HCT116 (cell line): ENCODE measurements around the gene GMDS. TPM values are rescaled to one million over a fixed set of nuclear protein-coding genes. Genes with fewer than 3 reads are reported as not detected.

ENCODE experiments used
- ATAC-seq: fragments of 200-7000 bp; cut with Tn5 transposase; 2 replicates; pipeline ENCODE4 v1.9.1; 2020; ENCODE audit warnings: mild to moderate bottlenecking, moderate library complexity
- BruUV-seq: library from RNA; stranded (reverse); fragments of 400-500 nt; replicated peaks from 2 replicates; lab custom pipeline; 2021; lab: Mats Ljungman, UMichigan
- CTCF ChIA-PET: fragments of 300-600 bp; sonication (Branson Sonifier 250); formaldehyde crosslinking; loops from one replicate; lab custom pipeline; 2021; ENCODE audit warnings: antibody characterized with exemption; lab: Charles Lee
- POLR2A ChIA-PET: fragments of 300-600, 350-600 bp; sonication (Branson Sonifier 250); formaldehyde crosslinking; loops from one replicate; lab custom pipeline; 2021; ENCODE audit warnings: antibody characterized with exemption; lab: Charles Lee
- RAD21 ChIA-PET, 2 experiments: fragments of 300-600 bp; sonication (Branson Sonifier 250); formaldehyde crosslinking; loops; one replicate each; lab custom pipeline; 2023; ENCODE audit warnings: low total read pairs in 2 of 2; ENCODE audit not compliant: uncharacterized antibody in 2 of 2, unreplicated experiment in 2 of 2, low non-redundant PET in 1 of 2; lab: Charles Lee
- DNase-seq: peaks from one replicate; pipeline ENCODE4 v3.0.0-alpha.2; 2010; ENCODE audit warnings: low read depth, low spot score
- H2AFZ ChIP-seq: fragments of 200-600 bp; shearing (Covaris generic), sonication (generic); 2 replicates; pipeline ENCODE4 v1.6.1; 2017; ENCODE audit warnings: low read depth, mixed run types, mixed read lengths, antibody characterized with exemption, low read length; ENCODE audit not compliant: poor library complexity, severe bottlenecking
- H3K27ac ChIP-seq: 2 replicates; pipeline ENCODE4 v1.5.1; 2012; ENCODE audit warnings: low read depth, low read length
- H3K27me3 ChIP-seq: fragments of 200-600 bp; sonication (generic); 2 replicates; pipeline ENCODE4 v1.6.1; 2016; ENCODE audit warnings: mixed run types, low read length, mixed read lengths; ENCODE audit not compliant: insufficient read depth
- H3K36me3 ChIP-seq, 2 experiments: fragments of 200-500 bp in 1 of 2; fragments of 200-600 bp in 1 of 2; sonication (Bioruptor generic) in 1 of 2; sonication (generic) in 1 of 2; 2 replicates each; pipeline versions ENCODE4 v1.5.1 to v1.6.1; 2014 to 2016; ENCODE audit warnings: low read length in 2 of 2, inconsistent platforms in 1 of 2, mixed read lengths in 1 of 2, mixed run types in 1 of 2; ENCODE audit not compliant: insufficient read depth in 2 of 2, control insufficient read depth in 1 of 2
- H3K4me1 ChIP-seq, 2 experiments: fragments of 200-600 bp in 1 of 2; sonication (generic) in 1 of 2; 2 replicates each; pipeline versions ENCODE4 v1.5.1 to v1.6.1; 2012 to 2017; ENCODE audit warnings: low read length in 2 of 2, inconsistent platforms in 1 of 2, mild to moderate bottlenecking in 1 of 2, mixed read lengths in 1 of 2, mixed run types in 1 of 2, moderate library complexity in 1 of 2; ENCODE audit not compliant: insufficient read depth in 2 of 2, control insufficient read depth in 1 of 2
- H3K4me2 ChIP-seq: fragments of 200-600 bp; sonication (generic); 2 replicates; pipeline ENCODE4 v1.6.1; 2017; ENCODE audit warnings: mixed run types, low read length, mixed read lengths
- H3K4me3 ChIP-seq, 2 experiments: fragments of 200-600 bp in 1 of 2; sonication (generic) in 1 of 2; replicated peaks in 1 of 2; 2 replicates each; pipeline ENCODE4 v1.5.1; 2011 to 2016; ENCODE audit warnings: low read length in 2 of 2, control low read depth in 1 of 2, low read depth in 1 of 2, mild to moderate bottlenecking in 1 of 2, mixed read lengths in 1 of 2, mixed run types in 1 of 2
- H3K79me2 ChIP-seq: fragments of 200-600 bp; sonication (generic); 2 replicates; pipeline ENCODE4 v1.6.1; 2017; ENCODE audit warnings: mild to moderate bottlenecking, mixed run types, low read length, moderate library complexity, mixed read lengths; ENCODE audit not compliant: insufficient read depth
- H3K9ac ChIP-seq: fragments of 200-600 bp; sonication (generic); 2 replicates; pipeline ENCODE4 v1.6.1; 2016; ENCODE audit warnings: low read length, mixed read lengths
- H3K9me2 ChIP-seq: fragments of 200-600 bp; sonication (generic), shearing (Covaris generic); 2 replicates; pipeline ENCODE4 v1.6.1; 2017; ENCODE audit warnings: mixed run types, mild to moderate bottlenecking, moderate library complexity; ENCODE audit not compliant: insufficient read depth
- H3K9me3 ChIP-seq, 2 experiments: fragments of 200-500 bp in 1 of 2; fragments of 200-600 bp in 1 of 2; sonication (Bioruptor generic) in 1 of 2; sonication (generic) in 1 of 2; 2 replicates each; pipeline ENCODE4 v1.6.1; 2014 to 2017; ENCODE audit warnings: low read length in 2 of 2, mixed read lengths in 2 of 2, inconsistent platforms in 1 of 2, low read depth in 1 of 2, mild to moderate bottlenecking in 1 of 2, mixed run types in 1 of 2, moderate library complexity in 1 of 2; ENCODE audit not compliant: control insufficient read depth in 1 of 2, insufficient read depth in 1 of 2
- H4K20me1 ChIP-seq: fragments of 200-600 bp; sonication (generic), shearing (Covaris generic); 2 replicates; pipeline ENCODE4 v1.6.1; 2017; ENCODE audit warnings: mixed run types, mild to moderate bottlenecking, moderate library complexity; ENCODE audit not compliant: insufficient read depth
- CBX3 ChIP-seq: IDR thresholded peaks from 2 replicates; pipeline ENCODE4 v1.6.1; 2012; ENCODE audit warnings: low read depth
- JUND ChIP-seq: IDR thresholded peaks from 2 replicates; pipeline ENCODE4 v1.6.1; 2012
- POLR2A ChIP-seq: IDR thresholded peaks from 2 replicates; pipeline ENCODE4 v1.7.0; 2011; ENCODE audit warnings: borderline replicate concordance; ENCODE audit not compliant: insufficient read depth, insufficient read length; ENCODE audit errors: extremely low read depth
- intact Hi-C: fragments of 100-400 bp; cut with micrococcal nuclease; formaldehyde crosslinking; loops from 2 replicates; pipeline ENCODE4 v1.10.0; 2022
- total RNA-seq: library from RNA; stranded (reverse); gene quantifications from one replicate; pipeline ENCODE4 v1.2.1, GENCODE V29; 2021; ENCODE audit not compliant: unreplicated experiment

GMDS gene
- total RNA-seq, 1 experiment from 2014 or later: 34.4 TPM

DNA sequence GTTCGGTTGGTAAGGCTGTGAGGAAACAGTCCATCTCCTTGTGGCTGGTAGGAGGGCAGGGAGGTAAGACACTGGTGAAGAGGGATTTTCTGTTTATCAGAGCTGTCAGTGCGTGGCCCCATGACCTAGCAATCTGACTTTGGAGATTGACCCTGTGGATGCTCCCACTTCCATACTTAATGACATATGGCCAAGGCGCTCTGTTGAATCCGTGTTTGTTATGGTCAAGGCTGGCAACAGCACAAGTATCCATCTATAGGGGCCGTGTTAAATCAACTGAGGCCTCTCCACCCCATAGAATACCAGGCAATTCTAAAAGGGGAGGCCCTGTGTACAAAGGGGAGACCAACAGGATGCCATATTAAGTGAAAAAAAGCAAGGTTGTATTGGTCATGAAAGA, 661.3 kb downstream of the GMDS start:
- H3K4me3 ChIP-seq: no peak overlapping the region
- ChIA-PET POLR2A (no interaction called here), CTCF (no interaction called here), RAD21 (no interaction called here)
- no peaks in the 10 kb centered on the region for H4K20me1 ChIP-seq
- no peaks in the 10 kb centered on the region for H3K27me3 ChIP-seq
- no peak for DNase-seq
- H3K4me2 ChIP-seq: no peak overlapping the region
- H3K4me1 ChIP-seq: no peaks in the 10 kb centered on the region
- TF ChIP-seq CBX3 (no peak), POLR2A (no peak)
- intact Hi-C loops: no loop called here
- no peak for ATAC-seq
- no peaks in the 10 kb centered on the region for H3K36me3 ChIP-seq
- H2AFZ ChIP-seq: no peak overlapping the region
- no peak overlapping the region for H3K9ac ChIP-seq
- no TSS peak for BruUV-seq
- H3K9me2 ChIP-seq: no peaks in the 10 kb centered on the region
- no peaks in the 10 kb centered on the region for H3K9me3 ChIP-seq
- H3K27ac ChIP-seq: no peak overlapping the region
- no peaks in the 10 kb centered on the region for H3K79me2 ChIP-seq

DNA sequence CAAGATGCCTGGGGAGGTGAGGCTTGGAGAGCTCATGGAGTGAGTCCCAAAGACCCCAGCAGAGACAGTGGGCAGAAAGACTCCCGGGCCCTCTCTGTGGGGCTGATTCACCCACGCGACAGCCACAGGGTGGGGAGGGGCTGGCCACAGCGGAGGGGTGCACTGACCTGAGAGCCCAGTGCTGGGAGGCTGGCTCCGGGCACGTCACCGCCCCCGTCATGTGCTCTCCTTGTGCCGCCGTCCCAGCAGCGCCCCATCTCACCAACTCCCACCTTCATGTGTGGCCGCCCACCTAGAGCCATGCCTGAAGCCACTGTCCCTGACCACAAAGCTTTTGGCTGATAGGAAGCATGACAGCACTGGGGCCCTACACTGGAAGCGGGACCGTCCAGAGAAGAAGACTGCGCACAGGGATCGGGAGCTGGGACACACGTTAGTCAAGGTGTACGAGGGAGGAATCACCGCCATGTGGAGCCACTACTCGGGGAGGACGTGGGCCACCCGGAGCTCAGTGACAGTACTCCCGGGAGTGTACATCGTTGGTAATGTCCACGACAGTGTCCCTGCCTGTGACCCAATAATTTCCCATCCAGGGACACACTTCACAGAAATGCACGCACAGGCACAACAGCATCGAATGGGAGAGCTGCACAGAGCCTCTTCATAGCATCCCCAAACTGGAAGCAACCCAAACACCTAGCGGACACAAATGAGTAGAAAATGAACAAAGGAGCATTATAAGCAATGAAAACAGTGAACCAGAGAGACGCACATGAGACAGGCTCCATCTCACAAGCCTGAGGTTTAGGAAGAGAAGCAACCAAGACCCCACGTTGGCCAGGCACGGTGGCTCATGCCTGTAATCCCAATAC, 664.0 kb downstream of the GMDS start:
- ChIA-PET CTCF (no interaction called here), POLR2A (no interaction called here), RAD21 (no interaction called here)
- no TSS peak for BruUV-seq
- Histone ChIP-seq H3K9me3 (no peaks in the 10 kb centered on the region), H3K27me3 (no peaks in the 10 kb centered on the region), H3K79me2 (no peaks in the 10 kb centered on the region), H2AFZ (no peak overlapping the region), H3K27ac (no peak overlapping the region), H4K20me1 (no peaks in the 10 kb centered on the region), H3K4me1 (no peaks in the 10 kb centered on the region), H3K36me3 (no peaks in the 10 kb centered on the region), H3K4me3 (no peak overlapping the region), H3K9ac (no peak overlapping the region), H3K9me2 (no peaks in the 10 kb centered on the region), H3K4me2 (no peak overlapping the region)
- no peak for ATAC-seq
- no peak for TF ChIP-seq JUND
- intact Hi-C loops: no loop called here
- DNase-seq: no peak
